Measurements from ENCODE around the gene TFDP3. TPM values are rescaled to one million over a fixed set of nuclear protein-coding genes. Genes with fewer than 3 reads are reported as not detected.

Gene TFDP3
- total RNA-seq, 2 experiments from 2014 or later: not detected

DNA sequence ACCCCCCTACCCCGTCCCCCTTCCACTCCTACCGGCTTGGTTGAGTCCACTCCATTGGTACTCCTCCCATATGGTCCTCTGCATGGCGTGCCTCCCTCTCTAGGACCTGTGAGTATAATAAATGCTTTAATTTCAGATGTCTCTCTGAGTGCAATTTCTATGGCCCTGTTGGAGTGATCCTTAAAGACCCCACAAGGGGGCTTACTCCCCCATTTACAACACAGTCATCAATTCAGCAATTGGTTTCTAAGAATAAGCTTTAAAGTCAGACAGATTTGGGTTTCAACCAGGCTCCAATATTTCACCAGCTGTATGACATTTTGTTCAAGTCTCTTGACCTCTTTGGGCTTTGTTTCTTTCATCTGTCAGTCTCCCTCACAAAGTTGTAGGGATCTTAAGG is 38.7 kb downstream of the TFDP3 start:
- POLR2A ChIA-PET: no interaction called here

DNA sequence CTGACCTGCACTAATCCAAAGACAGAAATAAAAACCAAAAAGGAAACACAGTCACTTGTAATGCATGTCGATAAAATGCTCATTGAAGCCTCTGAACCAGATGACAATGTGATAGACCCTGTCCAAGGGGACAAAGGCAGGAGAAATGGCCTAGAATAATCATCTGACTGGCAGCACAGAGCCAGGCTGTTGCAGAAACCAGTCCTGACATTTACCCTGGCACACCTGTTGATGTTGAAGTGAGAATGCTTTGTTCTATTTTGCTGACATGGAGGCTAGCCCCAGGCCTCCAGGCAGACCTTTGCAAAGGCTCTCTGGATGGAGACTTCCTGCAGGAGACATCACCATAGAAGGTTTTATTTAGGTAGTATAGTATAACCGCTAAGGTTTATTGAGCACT is 41.0 kb downstream of the TFDP3 start:
- no peaks in the 10 kb centered on the region for H3K9me3 Mint-ChIP-seq
- intact Hi-C loops (cut with micrococcal nuclease): no loop called here

More for the DNA sequence above, 38.7 kb downstream of the TFDP3 start:
- ATAC-seq: no peak
- Mint-ChIP-seq H3K27ac (no peak overlapping the region), H3K36me3 (ENCODE audit: low read depth) (no peaks in the 10 kb centered on the region), H3K4me1 (ENCODE audit: low read depth) (no peaks in the 10 kb centered on the region), H3K9me3 (no peaks in the 10 kb centered on the region), H3K4me3 (no peak overlapping the region), H3K27me3 (no peaks in the 10 kb centered on the region)
- TF ChIP-seq, protein P1, sequence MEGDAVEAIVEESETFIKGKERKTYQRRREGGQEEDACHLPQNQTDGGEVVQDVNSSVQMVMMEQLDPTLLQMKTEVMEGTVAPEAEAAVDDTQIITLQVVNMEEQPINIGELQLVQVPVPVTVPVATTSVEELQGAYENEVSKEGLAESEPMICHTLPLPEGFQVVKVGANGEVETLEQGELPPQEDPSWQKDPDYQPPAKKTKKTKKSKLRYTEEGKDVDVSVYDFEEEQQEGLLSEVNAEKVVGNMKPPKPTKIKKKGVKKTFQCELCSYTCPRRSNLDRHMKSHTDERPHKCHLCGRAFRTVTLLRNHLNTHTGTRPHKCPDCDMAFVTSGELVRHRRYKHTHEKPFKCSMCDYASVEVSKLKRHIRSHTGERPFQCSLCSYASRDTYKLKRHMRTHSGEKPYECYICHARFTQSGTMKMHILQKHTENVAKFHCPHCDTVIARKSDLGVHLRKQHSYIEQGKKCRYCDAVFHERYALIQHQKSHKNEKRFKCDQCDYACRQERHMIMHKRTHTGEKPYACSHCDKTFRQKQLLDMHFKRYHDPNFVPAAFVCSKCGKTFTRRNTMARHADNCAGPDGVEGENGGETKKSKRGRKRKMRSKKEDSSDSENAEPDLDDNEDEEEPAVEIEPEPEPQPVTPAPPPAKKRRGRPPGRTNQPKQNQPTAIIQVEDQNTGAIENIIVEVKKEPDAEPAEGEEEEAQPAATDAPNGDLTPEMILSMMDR (IDR thresholded peaks at IDR 0.05): no peak
- intact Hi-C loops (cut with micrococcal nuclease): no loop called here
- DNase-seq: no peak
- CTCF ChIA-PET: no interaction called here

DNA sequence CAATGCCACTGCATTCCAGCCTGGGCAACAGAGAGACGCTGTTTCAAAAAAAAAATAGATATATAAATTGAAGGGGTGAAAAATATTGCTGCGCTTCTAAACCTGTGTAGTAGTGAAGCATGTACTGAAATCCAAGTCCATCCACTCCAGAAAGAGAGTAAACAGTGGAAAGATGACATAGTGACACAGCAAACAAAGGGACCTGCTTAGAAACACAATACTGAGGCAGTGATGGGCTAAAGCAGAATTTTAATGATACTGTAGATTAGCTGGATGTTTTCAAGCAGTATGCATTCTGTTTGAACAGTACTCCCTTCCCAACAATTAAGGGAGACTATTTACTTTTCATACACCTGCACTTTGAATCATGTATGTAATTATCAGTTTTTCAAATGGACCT is 42.5 kb downstream of the TFDP3 start:
- H3K4me3 Mint-ChIP-seq: no peak overlapping the region
- no peaks in the 10 kb centered on the region for H3K4me1 Mint-ChIP-seq (ENCODE audit: low read depth)
- H3K27ac Mint-ChIP-seq: no peak overlapping the region
- POLR2A ChIA-PET: no interaction called here
- no peak for ATAC-seq
- no peaks in the 10 kb centered on the region for H3K9me3 Mint-ChIP-seq
- H3K36me3 Mint-ChIP-seq (ENCODE audit: low read depth): no peaks in the 10 kb centered on the region
- H3K27me3 Mint-ChIP-seq: no peaks in the 10 kb centered on the region
- TF ChIP-seq, protein P1 (IDR thresholded peaks at IDR 0.05): no peak
- no peak for DNase-seq
- intact Hi-C loops (cut with micrococcal nuclease): no loop called here
- CTCF ChIA-PET: no interaction called here

More for the DNA sequence above, 41.0 kb downstream of the TFDP3 start:
- Mint-ChIP-seq H3K27me3 (no peaks in the 10 kb centered on the region), H3K27ac (no peak overlapping the region), H3K4me1 (ENCODE audit: low read depth) (no peaks in the 10 kb centered on the region), H3K36me3 (ENCODE audit: low read depth) (no peaks in the 10 kb centered on the region), H3K4me3 (no peak overlapping the region)
- POLR2A ChIA-PET: no interaction called here
- TF ChIP-seq, protein P1 (IDR thresholded peaks at IDR 0.05): no peak
- no peak for DNase-seq
- CTCF ChIA-PET: no interaction called here
- ATAC-seq: no peak

DNA sequence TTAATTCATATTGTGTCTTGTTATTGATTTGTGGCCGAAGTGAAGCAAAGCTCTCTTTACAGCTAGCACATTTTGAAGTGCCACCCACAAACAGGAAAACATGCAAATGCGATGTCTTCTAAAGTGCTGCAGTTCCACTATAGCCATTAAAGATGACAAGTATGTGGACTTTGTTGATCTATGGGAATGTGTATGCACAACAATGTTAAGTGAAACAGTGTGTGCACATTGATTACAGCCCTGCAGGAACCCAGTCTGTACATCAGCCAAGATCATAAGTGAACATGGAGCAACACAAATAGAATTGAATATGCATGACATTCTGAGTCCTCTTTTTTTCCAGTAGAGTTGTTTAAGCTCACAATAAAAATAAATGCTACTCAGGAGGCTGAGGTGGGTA is 43.0 kb downstream of the TFDP3 start:
- Mint-ChIP-seq H3K4me3 (no peak overlapping the region), H3K27me3 (no peaks in the 10 kb centered on the region), H3K4me1 (ENCODE audit: low read depth) (no peaks in the 10 kb centered on the region), H3K27ac (no peak overlapping the region), H3K36me3 (ENCODE audit: low read depth) (no peaks in the 10 kb centered on the region), H3K9me3 (no peaks in the 10 kb centered on the region)
- ATAC-seq (no peak), DNase-seq (no peak)
- intact Hi-C loops (cut with micrococcal nuclease): no loop called here
- TF ChIP-seq, protein P1 (IDR thresholded peaks at IDR 0.05): no peak
- POLR2A ChIA-PET: no interaction called here
- CTCF ChIA-PET: no interaction called here

DNA sequence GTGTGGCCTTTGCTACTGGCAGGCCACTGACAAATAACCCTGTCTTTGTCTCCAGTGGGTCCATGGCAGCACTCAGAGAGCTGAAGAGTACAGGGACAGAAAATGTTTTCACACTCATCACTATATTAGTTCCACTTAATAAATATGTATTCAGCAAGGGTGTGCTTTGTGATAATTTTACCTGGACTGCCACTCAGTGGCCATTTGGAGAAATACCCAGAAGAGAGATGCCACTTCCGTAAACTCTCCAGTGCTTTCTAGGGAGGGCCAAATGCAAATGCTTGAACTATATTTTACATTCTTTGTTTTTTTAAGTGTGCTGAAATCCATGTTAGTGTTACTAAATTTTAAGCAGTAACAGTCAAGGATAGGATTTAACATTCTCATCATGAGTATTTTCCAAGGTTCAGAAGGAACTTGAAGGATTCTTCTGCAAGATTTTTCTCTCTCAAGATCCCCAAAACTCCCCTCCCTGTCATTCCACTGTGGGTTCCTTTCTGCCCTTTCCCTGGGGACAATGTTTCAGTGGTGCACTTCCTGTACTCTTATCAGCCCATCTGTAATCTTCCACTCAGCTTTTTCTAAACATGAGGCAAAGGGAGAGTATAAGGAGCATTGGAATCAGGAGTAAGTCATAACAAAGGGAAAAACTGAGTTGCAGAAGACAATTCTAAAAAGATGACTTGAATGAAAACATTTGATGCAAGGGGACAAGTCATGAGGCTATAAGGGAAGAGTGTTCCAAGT is 46.0 kb downstream of the TFDP3 start:
- no peak for DNase-seq
- H3K27me3 Mint-ChIP-seq: no peaks in the 10 kb centered on the region
- ChIA-PET POLR2A (no interaction called here), CTCF (interaction anchor here (0.9 kb wide), 1 partner anchor 167 kb away, joined by 3 read pairs; no protein-coding TSS in a partner anchor)
- no peaks in the 10 kb centered on the region for H3K4me1 Mint-ChIP-seq (ENCODE audit: low read depth)
- intact Hi-C loops (cut with micrococcal nuclease): no loop called here
- no peak overlapping the region for H3K27ac Mint-ChIP-seq
- no peak overlapping the region for H3K4me3 Mint-ChIP-seq
- TF ChIP-seq, protein P1 (IDR thresholded peaks at IDR 0.05): no peak
- H3K9me3 Mint-ChIP-seq: no peaks in the 10 kb centered on the region
- ATAC-seq: no peak
- no peaks in the 10 kb centered on the region for H3K36me3 Mint-ChIP-seq (ENCODE audit: low read depth)

Other genes with a start within 250 kb of the TFDP3 start
- gene USP26, start 121.2 kb downstream of the TFDP3 start, total RNA-seq: not detected
- gene GPC4, start 197.1 kb upstream of the TFDP3 start, total RNA-seq: not detected

All from activated CD8-positive, alpha-beta T cell treated with anti-CD3 and anti-CD28 coated beads for 36 hours (primary cell).